ENCODE data around the gene CRYZL1. TPM values are rescaled to one million over a fixed set of nuclear protein-coding genes. Genes with fewer than 3 reads are reported as not detected.

Gene CRYZL1
- total and polyA plus RNA-seq, 2 of the 8 experiments (the other 6 are each of a cell fraction or from before 2014, with no cell fraction given) = 15.6 to 15.8 TPM

- TF ChIP-seq BCL11A (IDR thresholded peaks at IDR 0.05; ENCODE audit: low read depth in 2 of 2, low read length in 2 of 2) = no peak
- TF ChIP-seq SP1 (IDR thresholded peaks at IDR 0.05; ENCODE audit: low read depth, low read length) = no peak
- TF ChIP-seq NRF1 (IDR thresholded peaks at IDR 0.05; ENCODE audit: low read depth, low read length) = no peak
- TF ChIP-seq USF2 (IDR thresholded peaks at IDR 0.05; ENCODE audit: low read length) = no peak
- TF ChIP-seq CHD7 (IDR thresholded peaks at IDR 0.05; ENCODE audit: insufficient replicate concordance, low read length) = no peak
- TF ChIP-seq HDAC2 (IDR thresholded peaks at IDR 0.05; ENCODE audit: borderline replicate concordance in 1 of 2, low read depth in 2 of 2, low read length in 2 of 2) = no peak
- TF ChIP-seq SIN3A (conservative IDR thresholded peaks at IDR 0.05 in 1 of 2, IDR thresholded peaks at IDR 0.05 in 1 of 2; ENCODE audit: low read depth in 1 of 2, low read length in 2 of 2) = no peak
- TF ChIP-seq TAF1 (IDR thresholded peaks at IDR 0.05; ENCODE audit: low read depth, low read length) = no peak
These were observed 9.5 kb upstream of the CRYZL1 start (continued) for GRCh38 chr21:33650929-33651509.

All from H1 (cell line).